HCT116 (cell line): ENCODE data around the gene COG2. TPM values are rescaled to one million over a fixed set of nuclear protein-coding genes. Genes with fewer than 3 reads are reported as not detected.

Experiments used
- ATAC-seq: fragments of 200-7000 bp; cut with Tn5 transposase; 2 replicates; pipeline ENCODE4 v1.9.1; 2020; ENCODE audit warnings: mild to moderate bottlenecking, moderate library complexity
- BruUV-seq: library from RNA; stranded (reverse); fragments of 400-500 nt; replicated peaks from 2 replicates; lab custom pipeline; 2021; lab: Mats Ljungman, UMichigan
- CTCF ChIA-PET: fragments of 300-600 bp; sonication (Branson Sonifier 250); formaldehyde crosslinking; loops from one replicate; lab custom pipeline; 2021; ENCODE audit warnings: antibody characterized with exemption; lab: Charles Lee
- POLR2A ChIA-PET: fragments of 300-600, 350-600 bp; sonication (Branson Sonifier 250); formaldehyde crosslinking; loops from one replicate; lab custom pipeline; 2021; ENCODE audit warnings: antibody characterized with exemption; lab: Charles Lee
- RAD21 ChIA-PET, 2 experiments: fragments of 300-600 bp; sonication (Branson Sonifier 250); formaldehyde crosslinking; loops; one replicate each; lab custom pipeline; 2023; ENCODE audit warnings: low total read pairs in 2 of 2; ENCODE audit not compliant: uncharacterized antibody in 2 of 2, unreplicated experiment in 2 of 2, low non-redundant PET in 1 of 2; lab: Charles Lee
- DNase-seq: peaks from one replicate; pipeline ENCODE4 v3.0.0-alpha.2; 2010; ENCODE audit warnings: low read depth, low spot score
- H2AFZ ChIP-seq: fragments of 200-600 bp; shearing (Covaris generic), sonication (generic); 2 replicates; pipeline ENCODE4 v1.6.1; 2017; ENCODE audit warnings: low read depth, mixed run types, mixed read lengths, antibody characterized with exemption, low read length; ENCODE audit not compliant: poor library complexity, severe bottlenecking
- H3K27ac ChIP-seq: 2 replicates; pipeline ENCODE4 v1.5.1; 2012; ENCODE audit warnings: low read depth, low read length
- H3K27me3 ChIP-seq: fragments of 200-600 bp; sonication (generic); 2 replicates; pipeline ENCODE4 v1.6.1; 2016; ENCODE audit warnings: mixed run types, low read length, mixed read lengths; ENCODE audit not compliant: insufficient read depth
- H3K36me3 ChIP-seq, 2 experiments: fragments of 200-500 bp in 1 of 2; fragments of 200-600 bp in 1 of 2; sonication (Bioruptor generic) in 1 of 2; sonication (generic) in 1 of 2; 2 replicates each; pipeline versions ENCODE4 v1.5.1 to v1.6.1; 2014 to 2016; ENCODE audit warnings: low read length in 2 of 2, inconsistent platforms in 1 of 2, mixed read lengths in 1 of 2, mixed run types in 1 of 2; ENCODE audit not compliant: insufficient read depth in 2 of 2, control insufficient read depth in 1 of 2
- H3K4me1 ChIP-seq, 2 experiments: fragments of 200-600 bp in 1 of 2; sonication (generic) in 1 of 2; 2 replicates each; pipeline versions ENCODE4 v1.5.1 to v1.6.1; 2012 to 2017; ENCODE audit warnings: low read length in 2 of 2, inconsistent platforms in 1 of 2, mild to moderate bottlenecking in 1 of 2, mixed read lengths in 1 of 2, mixed run types in 1 of 2, moderate library complexity in 1 of 2; ENCODE audit not compliant: insufficient read depth in 2 of 2, control insufficient read depth in 1 of 2
- H3K4me2 ChIP-seq: fragments of 200-600 bp; sonication (generic); 2 replicates; pipeline ENCODE4 v1.6.1; 2017; ENCODE audit warnings: mixed run types, low read length, mixed read lengths
- H3K4me3 ChIP-seq, 2 experiments: fragments of 200-600 bp in 1 of 2; sonication (generic) in 1 of 2; replicated peaks in 1 of 2; 2 replicates each; pipeline ENCODE4 v1.5.1; 2011 to 2016; ENCODE audit warnings: low read length in 2 of 2, control low read depth in 1 of 2, low read depth in 1 of 2, mild to moderate bottlenecking in 1 of 2, mixed read lengths in 1 of 2, mixed run types in 1 of 2
- H3K79me2 ChIP-seq: fragments of 200-600 bp; sonication (generic); 2 replicates; pipeline ENCODE4 v1.6.1; 2017; ENCODE audit warnings: mild to moderate bottlenecking, mixed run types, low read length, moderate library complexity, mixed read lengths; ENCODE audit not compliant: insufficient read depth
- H3K9ac ChIP-seq: fragments of 200-600 bp; sonication (generic); 2 replicates; pipeline ENCODE4 v1.6.1; 2016; ENCODE audit warnings: low read length, mixed read lengths
- H3K9me2 ChIP-seq: fragments of 200-600 bp; sonication (generic), shearing (Covaris generic); 2 replicates; pipeline ENCODE4 v1.6.1; 2017; ENCODE audit warnings: mixed run types, mild to moderate bottlenecking, moderate library complexity; ENCODE audit not compliant: insufficient read depth
- H3K9me3 ChIP-seq, 2 experiments: fragments of 200-500 bp in 1 of 2; fragments of 200-600 bp in 1 of 2; sonication (Bioruptor generic) in 1 of 2; sonication (generic) in 1 of 2; 2 replicates each; pipeline ENCODE4 v1.6.1; 2014 to 2017; ENCODE audit warnings: low read length in 2 of 2, mixed read lengths in 2 of 2, inconsistent platforms in 1 of 2, low read depth in 1 of 2, mild to moderate bottlenecking in 1 of 2, mixed run types in 1 of 2, moderate library complexity in 1 of 2; ENCODE audit not compliant: control insufficient read depth in 1 of 2, insufficient read depth in 1 of 2
- H4K20me1 ChIP-seq: fragments of 200-600 bp; sonication (generic), shearing (Covaris generic); 2 replicates; pipeline ENCODE4 v1.6.1; 2017; ENCODE audit warnings: mixed run types, mild to moderate bottlenecking, moderate library complexity; ENCODE audit not compliant: insufficient read depth
- CBX3 ChIP-seq: IDR thresholded peaks from 2 replicates; pipeline ENCODE4 v1.6.1; 2012; ENCODE audit warnings: low read depth
- CEBPB ChIP-seq: IDR thresholded peaks from 2 replicates; pipeline ENCODE4 v1.6.1; 2012; ENCODE audit warnings: low read depth
- EGR1 ChIP-seq: IDR thresholded peaks from 2 replicates; pipeline ENCODE4 v1.6.1; 2012; ENCODE audit warnings: low read depth
- ELF1 ChIP-seq: IDR thresholded peaks from 2 replicates; pipeline ENCODE4 v1.6.1; 2012; ENCODE audit warnings: low read depth, borderline replicate concordance
- EZH2phosphoT487 ChIP-seq: fragments of 200-600 bp; IDR thresholded peaks from 2 replicates; pipeline ENCODE4 v1.6.1; 2018; ENCODE audit warnings: antibody characterized with exemption, borderline replicate concordance
- POLR2A ChIP-seq: IDR thresholded peaks from 2 replicates; pipeline ENCODE4 v1.7.0; 2011; ENCODE audit warnings: borderline replicate concordance; ENCODE audit not compliant: insufficient read depth, insufficient read length; ENCODE audit errors: extremely low read depth
- POLR2AphosphoS5 ChIP-seq: IDR thresholded peaks from 2 replicates; pipeline ENCODE4 v1.6.1; 2011; ENCODE audit warnings: mild to moderate bottlenecking, low read depth, low read length, moderate library complexity
- RAD21 ChIP-seq: IDR thresholded peaks from 2 replicates; pipeline ENCODE4 v1.6.1; 2012; ENCODE audit warnings: low read depth, mild to moderate bottlenecking
- SIN3A ChIP-seq: IDR thresholded peaks from 2 replicates; pipeline ENCODE4 v1.6.1; 2012; ENCODE audit warnings: low read depth
- SP1 ChIP-seq: IDR thresholded peaks from 2 replicates; pipeline ENCODE4 v1.6.1; 2012; ENCODE audit warnings: low read depth
- SRF ChIP-seq: IDR thresholded peaks from 2 replicates; pipeline ENCODE4 v1.6.1; 2012; ENCODE audit warnings: low read depth
- TCF7L2 ChIP-seq: IDR thresholded peaks from 2 replicates; pipeline ENCODE4 v1.7.0; 2011; ENCODE audit warnings: borderline replicate concordance, inconsistent platforms; ENCODE audit not compliant: insufficient read depth, insufficient read length; ENCODE audit errors: extremely low read depth
- YY1 ChIP-seq: IDR thresholded peaks from 2 replicates; pipeline ENCODE4 v1.6.1; 2011; ENCODE audit warnings: low read length, low read depth, moderate library complexity, mild to moderate bottlenecking; ENCODE audit not compliant: insufficient replicate concordance; ENCODE audit errors: extremely low read depth
- ZFX ChIP-seq: fragments of 450-650 bp; IDR thresholded peaks from 2 replicates; pipeline ENCODE4 v1.6.1; 2017
- ZNF274 ChIP-seq: fragments of 200-500 bp; sonication (Bioruptor generic); IDR thresholded peaks from 2 replicates; pipeline ENCODE4 v1.6.1; 2014; ENCODE audit warnings: mild to moderate bottlenecking, low read depth, low read length, inconsistent platforms
- intact Hi-C: fragments of 100-400 bp; cut with micrococcal nuclease; formaldehyde crosslinking; loops from 2 replicates; pipeline ENCODE4 v1.10.0; 2022
- total RNA-seq: library from RNA; stranded (reverse); gene quantifications from one replicate; pipeline ENCODE4 v1.2.1, GENCODE V29; 2021; ENCODE audit not compliant: unreplicated experiment
- TF ChIP-seq, protein P1 (sequence below): IDR thresholded peaks from 2 replicates; pipeline ENCODE4 v1.6.1; 2012
- TF ChIP-seq, protein P2 (sequence below): IDR thresholded peaks from 2 replicates; pipeline ENCODE4 v1.6.1; 2012; ENCODE audit warnings: low read depth
- TF ChIP-seq, protein P3 (sequence below): IDR thresholded peaks from 2 replicates; pipeline ENCODE4 v1.6.1; 2011; ENCODE audit warnings: mild to moderate bottlenecking, low read length, moderate library complexity; ENCODE audit not compliant: insufficient replicate concordance; ENCODE audit errors: extremely low read depth

Gene COG2
- total RNA-seq, 1 experiment from 2014 or later = 28.6 TPM

DNA sequence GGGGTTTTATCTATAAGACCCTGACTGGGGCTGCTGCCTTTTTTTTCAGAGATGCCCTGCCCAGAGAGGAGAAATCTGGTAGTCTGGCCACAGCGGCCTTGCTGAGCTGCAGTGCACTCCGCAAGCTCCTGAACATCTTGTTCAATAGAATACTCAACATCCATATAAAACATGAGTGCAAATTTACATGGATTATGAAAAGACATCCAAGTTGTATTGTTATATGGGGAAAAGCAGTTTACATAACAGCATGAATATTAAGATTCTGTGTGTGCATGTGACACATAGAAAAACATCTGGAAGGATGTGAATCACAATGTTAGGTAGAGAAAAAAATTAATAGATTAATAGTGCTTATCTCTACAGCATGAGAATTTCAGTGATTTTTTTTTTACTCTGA lies 16.4 kb downstream of the COG2 start (continued):
- TF ChIP-seq SRF = no peak
- no peak for TF ChIP-seq EGR1
- no peak for TF ChIP-seq CBX3
- TF ChIP-seq, protein P1, sequence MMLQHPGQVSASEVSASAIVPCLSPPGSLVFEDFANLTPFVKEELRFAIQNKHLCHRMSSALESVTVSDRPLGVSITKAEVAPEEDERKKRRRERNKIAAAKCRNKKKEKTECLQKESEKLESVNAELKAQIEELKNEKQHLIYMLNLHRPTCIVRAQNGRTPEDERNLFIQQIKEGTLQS = no peak
- TF ChIP-seq SIN3A = no peak
- no peak for TF ChIP-seq ELF1
- TF ChIP-seq, all 23 proteins: peak for 0

DNA sequence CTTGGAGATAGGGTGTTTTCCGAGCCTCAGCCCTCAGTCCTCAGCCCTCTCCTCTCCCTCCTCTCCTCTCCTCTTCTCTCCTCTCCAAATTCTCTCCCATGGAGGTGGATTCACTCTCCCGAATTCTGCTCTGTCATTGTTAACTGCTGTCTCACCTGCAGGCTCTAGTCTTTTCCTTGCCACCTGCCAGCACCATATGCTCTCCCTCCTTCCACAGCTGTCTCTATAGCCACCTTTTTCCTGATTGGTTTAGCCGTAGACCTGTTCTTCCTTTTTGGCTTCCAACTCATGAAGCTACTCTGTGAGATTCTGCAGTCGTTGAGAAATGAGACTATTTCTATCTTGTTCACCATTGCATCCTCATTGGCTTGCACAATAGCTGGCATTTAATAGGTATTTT lies 19.7 kb downstream of the COG2 start:
- CTCF ChIA-PET = no interaction called here
- peaks cover 7 to 14% of the 10 kb centered on the region in 2 experiments; a peak in 3 of 4 replicates for H3K36me3 ChIP-seq
- BruUV-seq = no TSS peak
- no peak for TF ChIP-seq SRF
- no peak for TF ChIP-seq SP1
- TF ChIP-seq, protein P1 = no peak
- no peak for TF ChIP-seq RAD21
- TF ChIP-seq POLR2AphosphoS5 = no peak
- TF ChIP-seq, protein P2, sequence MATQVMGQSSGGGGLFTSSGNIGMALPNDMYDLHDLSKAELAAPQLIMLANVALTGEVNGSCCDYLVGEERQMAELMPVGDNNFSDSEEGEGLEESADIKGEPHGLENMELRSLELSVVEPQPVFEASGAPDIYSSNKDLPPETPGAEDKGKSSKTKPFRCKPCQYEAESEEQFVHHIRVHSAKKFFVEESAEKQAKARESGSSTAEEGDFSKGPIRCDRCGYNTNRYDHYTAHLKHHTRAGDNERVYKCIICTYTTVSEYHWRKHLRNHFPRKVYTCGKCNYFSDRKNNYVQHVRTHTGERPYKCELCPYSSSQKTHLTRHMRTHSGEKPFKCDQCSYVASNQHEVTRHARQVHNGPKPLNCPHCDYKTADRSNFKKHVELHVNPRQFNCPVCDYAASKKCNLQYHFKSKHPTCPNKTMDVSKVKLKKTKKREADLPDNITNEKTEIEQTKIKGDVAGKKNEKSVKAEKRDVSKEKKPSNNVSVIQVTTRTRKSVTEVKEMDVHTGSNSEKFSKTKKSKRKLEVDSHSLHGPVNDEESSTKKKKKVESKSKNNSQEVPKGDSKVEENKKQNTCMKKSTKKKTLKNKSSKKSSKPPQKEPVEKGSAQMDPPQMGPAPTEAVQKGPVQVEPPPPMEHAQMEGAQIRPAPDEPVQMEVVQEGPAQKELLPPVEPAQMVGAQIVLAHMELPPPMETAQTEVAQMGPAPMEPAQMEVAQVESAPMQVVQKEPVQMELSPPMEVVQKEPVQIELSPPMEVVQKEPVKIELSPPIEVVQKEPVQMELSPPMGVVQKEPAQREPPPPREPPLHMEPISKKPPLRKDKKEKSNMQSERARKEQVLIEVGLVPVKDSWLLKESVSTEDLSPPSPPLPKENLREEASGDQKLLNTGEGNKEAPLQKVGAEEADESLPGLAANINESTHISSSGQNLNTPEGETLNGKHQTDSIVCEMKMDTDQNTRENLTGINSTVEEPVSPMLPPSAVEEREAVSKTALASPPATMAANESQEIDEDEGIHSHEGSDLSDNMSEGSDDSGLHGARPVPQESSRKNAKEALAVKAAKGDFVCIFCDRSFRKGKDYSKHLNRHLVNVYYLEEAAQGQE = no peak
- TF ChIP-seq EZH2phosphoT487 = no peak
- no peak for TF ChIP-seq YY1
- TF ChIP-seq EGR1 = no peak
- TF ChIP-seq, protein P3, sequence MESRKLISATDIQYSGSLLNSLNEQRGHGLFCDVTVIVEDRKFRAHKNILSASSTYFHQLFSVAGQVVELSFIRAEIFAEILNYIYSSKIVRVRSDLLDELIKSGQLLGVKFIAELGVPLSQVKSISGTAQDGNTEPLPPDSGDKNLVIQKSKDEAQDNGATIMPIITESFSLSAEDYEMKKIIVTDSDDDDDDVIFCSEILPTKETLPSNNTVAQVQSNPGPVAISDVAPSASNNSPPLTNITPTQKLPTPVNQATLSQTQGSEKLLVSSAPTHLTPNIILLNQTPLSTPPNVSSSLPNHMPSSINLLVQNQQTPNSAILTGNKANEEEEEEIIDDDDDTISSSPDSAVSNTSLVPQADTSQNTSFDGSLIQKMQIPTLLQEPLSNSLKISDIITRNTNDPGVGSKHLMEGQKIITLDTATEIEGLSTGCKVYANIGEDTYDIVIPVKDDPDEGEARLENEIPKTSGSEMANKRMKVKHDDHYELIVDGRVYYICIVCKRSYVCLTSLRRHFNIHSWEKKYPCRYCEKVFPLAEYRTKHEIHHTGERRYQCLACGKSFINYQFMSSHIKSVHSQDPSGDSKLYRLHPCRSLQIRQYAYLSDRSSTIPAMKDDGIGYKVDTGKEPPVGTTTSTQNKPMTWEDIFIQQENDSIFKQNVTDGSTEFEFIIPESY = no peak
- TF ChIP-seq ZFX = no peak
- no peak for TF ChIP-seq TCF7L2
- no peak for TF ChIP-seq POLR2A
- no peak for TF ChIP-seq ZNF274
- TF ChIP-seq CEBPB = no peak
- no peak for TF ChIP-seq SIN3A
- TF ChIP-seq ELF1 = no peak
- no peak for TF ChIP-seq CBX3

More for the DNA sequence above, 19.7 kb downstream of the COG2 start:
- Histone ChIP-seq H3K79me2 (no peaks in the 10 kb centered on the region), H3K4me1 (no peaks in the 10 kb centered on the region), H3K9ac (no peak overlapping the region), H3K27ac (no peak overlapping the region), H3K9me2 (no peaks in the 10 kb centered on the region), H3K4me2 (no peak overlapping the region), H3K4me3 (no peak overlapping the region), H3K27me3 (no peaks in the 10 kb centered on the region), H2AFZ (no peak overlapping the region), H3K9me3 (no peaks in the 10 kb centered on the region), H4K20me1 (no peaks in the 10 kb centered on the region)
- intact Hi-C loops = no loop called here
- ChIA-PET RAD21 (no interaction called here), POLR2A (no interaction called here)
- DNase-seq (no peak), ATAC-seq (no peak)
